Common myeloid progenitor, CD34-positive (primary cell): ENCODE data around the gene KCNJ5.

ENCODE experiments used
- CTCF ChIA-PET: fragments of 350-600 bp; sonication (Branson Sonifier 250); formaldehyde crosslinking; loops from one replicate; lab custom pipeline; 2021; ENCODE audit warnings: antibody characterized with exemption; lab: Charles Lee
- POLR2A ChIA-PET: fragments of 350-600 bp; sonication (Branson Sonifier 250); formaldehyde crosslinking; loops from one replicate; lab custom pipeline; 2021; ENCODE audit warnings: antibody characterized with exemption; lab: Charles Lee
- DNase-seq, 3 donors: peaks; one replicate each; pipeline versions ENCODE4 v3.0.0 to v3.0.0-alpha.2; 2013
- H3K27ac ChIP-seq, 2 experiments: 1 replicate in 1 of 2; 2 replicates in 1 of 2; pipeline ENCODE4 v1.7.0; 2013; ENCODE audit warnings: inconsistent platforms in 2 of 2, low read length in 2 of 2, mild to moderate bottlenecking in 2 of 2, low read depth in 1 of 2, moderate library complexity in 1 of 2; ENCODE audit not compliant: severe bottlenecking in 2 of 2, insufficient read depth in 1 of 2, poor library complexity in 1 of 2
- H3K27me3 ChIP-seq, 5 experiments: replicated peaks in 2 of 5; 1 replicate in 3 of 5; 2 replicates in 2 of 5; pipeline versions ENCODE4 v1.6.1 to v1.7.0; 2013; ENCODE audit warnings: low read length in 4 of 5, mild to moderate bottlenecking in 2 of 5, moderate library complexity in 2 of 5, inconsistent platforms in 1 of 5; ENCODE audit not compliant: insufficient read depth in 5 of 5, control insufficient read depth in 4 of 5
- H3K36me3 ChIP-seq, 4 experiments: 1 replicate in 2 of 4; 2 replicates in 2 of 4; pipeline versions ENCODE4 v1.6.1 to v1.7.0; 2013; ENCODE audit warnings: low read length in 3 of 4, control low read depth in 1 of 4, mild to moderate bottlenecking in 1 of 4; ENCODE audit not compliant: control insufficient read depth in 4 of 4, insufficient read depth in 4 of 4
- H3K4me1 ChIP-seq, 4 experiments: 1 replicate in 3 of 4; 2 replicates in 1 of 4; pipeline versions ENCODE4 v1.6.1 to v1.7.1; 2013; ENCODE audit warnings: low read length in 3 of 4, mild to moderate bottlenecking in 3 of 4, control low read depth in 1 of 4, inconsistent platforms in 1 of 4, moderate library complexity in 1 of 4; ENCODE audit not compliant: control insufficient read depth in 4 of 4, insufficient read depth in 4 of 4; ENCODE audit errors: control extremely low read depth in 1 of 4
- H3K4me3 ChIP-seq, 7 experiments: 1 replicate in 4 of 7; 2 replicates in 3 of 7; pipeline versions ENCODE4 v1.5.1 to v1.7.0; 2013; ENCODE audit warnings: mild to moderate bottlenecking in 7 of 7, low read length in 6 of 7, moderate library complexity in 6 of 7, inconsistent platforms in 2 of 7, low read depth in 2 of 7, control low read depth in 1 of 7; ENCODE audit not compliant: insufficient read depth in 4 of 7, control insufficient read depth in 1 of 7; ENCODE audit errors: extremely low read depth in 1 of 7
- H3K9me3 ChIP-seq, 5 experiments: 1 replicate in 4 of 5; 2 replicates in 1 of 5; pipeline versions ENCODE4 v1.6.1 to v1.7.1; 2013; ENCODE audit warnings: low read length in 4 of 5, mild to moderate bottlenecking in 2 of 5, inconsistent platforms in 1 of 5, low read depth in 1 of 5, moderate library complexity in 1 of 5; ENCODE audit not compliant: control insufficient read depth in 4 of 5, insufficient read depth in 2 of 5; ENCODE audit errors: control extremely low read depth in 1 of 5
- WGBS: methylation state at CpG from one replicate; pipeline ENCODE4 v1.1.5; 2013; ENCODE audit not compliant: insufficient coverage; 5-methylcytosine and 5-hydroxymethylcytosine counted together

Gene KCNJ5

GRCh38 chr11:128860571-128861361 is 30.4 kb upstream of the KCNJ5 start:
- H3K36me3 ChIP-seq, result no peaks in the 10 kb centered on the region
- POLR2A ChIA-PET, result no interaction called here
- H3K4me1 ChIP-seq, result peaks cover 0 to 4% (median 1%) of the 10 kb centered on the region in 4 experiments
- no peak overlapping the region for H3K4me3 ChIP-seq
- CTCF ChIA-PET, result interaction anchor here (0.6 to 2.3 kb wide), 10 partner anchors 10 to 704 kb away, joined by 3 to 16 read pairs (median 4); no protein-coding TSS in a partner anchor
- peak in 1 of 3 donors; percentile 37 for DNase-seq
- peaks cover 0 to 1% (median 0%) of the 10 kb centered on the region in 5 experiments for H3K27me3 ChIP-seq
- WGBS, result 81% methylated on average over 12 of the region's 16 CpGs
- no peaks in the 10 kb centered on the region for H3K9me3 ChIP-seq
- no peak overlapping the region for H3K27ac ChIP-seq

DNA sequence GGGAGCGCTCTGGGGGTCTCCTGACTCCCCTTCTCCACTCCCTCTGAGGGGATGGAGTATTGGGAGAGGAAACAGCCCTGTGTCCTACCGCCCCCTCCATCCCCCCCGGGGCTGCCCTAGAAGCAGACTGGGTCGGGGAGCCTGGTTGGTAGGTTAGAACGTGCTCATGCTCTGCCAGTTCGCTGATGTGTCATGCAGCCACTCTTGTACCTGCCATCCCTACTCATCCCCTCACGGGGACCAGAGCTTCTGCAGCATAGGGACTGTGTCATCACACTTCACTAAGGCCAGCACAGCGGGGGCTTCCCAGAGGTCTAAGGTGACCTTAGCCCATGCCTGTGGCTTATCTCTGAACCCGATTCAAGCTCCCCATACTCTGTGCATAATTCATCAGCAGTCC is 28.8 kb upstream of the KCNJ5 start:
- Histone ChIP-seq H3K4me3 (no peak overlapping the region), H3K9me3 (no peaks in the 10 kb centered on the region), H3K27me3 (peaks cover 0 to 3% (median 0%) of the 10 kb centered on the region in 5 experiments), H3K27ac (no peak overlapping the region), H3K4me1 (peaks cover 0 to 4% (median 1%) of the 10 kb centered on the region in 4 experiments), H3K36me3 (no peaks in the 10 kb centered on the region)
- ChIA-PET POLR2A (no interaction called here), CTCF (interaction anchor here (0.7 to 1.7 kb wide), 4 partner anchors 16 to 51 kb away, joined by 3 to 4 read pairs (median 4); no protein-coding TSS in a partner anchor)
- no peak for DNase-seq
- WGBS, result 90% methylated on average over 8 of the region's 9 CpGs

DNA sequence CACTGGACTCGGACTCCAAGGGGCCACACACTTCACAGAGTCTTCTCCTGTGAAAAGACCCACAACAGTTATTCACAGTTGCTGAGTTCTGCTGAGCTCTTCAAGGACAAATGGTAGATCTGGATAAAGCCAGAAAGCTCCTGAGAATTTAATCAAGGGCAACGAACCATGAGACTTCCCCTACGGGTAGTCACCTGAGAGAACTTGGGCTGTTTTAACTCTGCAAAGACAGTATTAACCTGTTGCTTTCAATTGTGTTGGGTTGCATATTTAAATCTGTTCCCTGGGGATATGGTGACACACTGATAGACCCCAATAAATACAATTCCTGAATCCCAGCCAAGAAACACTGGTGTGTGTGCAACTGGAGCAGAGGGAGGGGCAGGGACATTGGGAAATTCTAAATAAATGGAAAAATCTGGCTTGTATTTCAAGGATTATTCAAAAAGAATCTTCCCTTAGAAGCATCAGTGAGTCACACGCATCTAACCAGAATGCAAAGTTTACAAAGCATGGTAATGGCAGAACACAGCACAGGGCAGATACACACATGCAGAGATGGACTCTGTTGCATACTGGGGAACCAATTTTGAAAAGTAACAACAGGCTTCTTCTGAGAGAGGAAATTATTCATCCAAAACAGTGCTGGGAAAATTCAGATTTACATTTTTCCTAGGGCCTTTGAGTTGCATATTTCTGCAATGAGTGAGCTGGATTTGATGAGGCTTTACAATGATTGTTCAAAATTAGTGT is 28.1 kb upstream of the KCNJ5 start:
- H3K36me3 ChIP-seq, result no peaks in the 10 kb centered on the region
- DNase-seq, result no peak
- WGBS, result 94% methylated on average over 3 of the region's 4 CpGs
- no peaks in the 10 kb centered on the region for H3K9me3 ChIP-seq
- ChIA-PET POLR2A (no interaction called here), CTCF (interaction anchor here (1.4 to 1.7 kb wide), 2 partner anchors 16 to 22 kb away, joined by 3 to 4 read pairs; no protein-coding TSS in a partner anchor)
- peaks cover 0 to 3% (median 0%) of the 10 kb centered on the region in 5 experiments for H3K27me3 ChIP-seq
- no peak overlapping the region for H3K4me3 ChIP-seq
- no peak overlapping the region for H3K27ac ChIP-seq
- H3K4me1 ChIP-seq, result peaks cover 0 to 4% (median 1%) of the 10 kb centered on the region in 4 experiments

DNA sequence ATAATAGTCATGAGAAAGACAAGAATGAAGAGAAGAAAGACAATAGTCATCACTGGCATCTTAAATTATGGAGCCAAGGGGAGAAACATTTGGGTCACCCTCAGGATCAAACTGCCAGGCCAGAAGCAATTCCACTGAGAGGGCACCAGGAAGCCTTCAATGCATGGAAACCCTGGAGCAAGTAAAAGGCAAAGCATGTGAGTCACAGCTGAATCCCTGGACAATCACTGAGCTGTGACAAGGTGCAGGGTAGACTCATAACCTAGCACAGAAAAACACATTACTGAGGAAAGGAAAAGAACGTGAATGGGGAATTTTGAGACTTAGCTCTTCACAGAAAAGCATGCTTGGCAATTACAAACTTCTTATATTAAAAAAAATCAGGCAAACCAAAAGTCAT is 25.7 kb upstream of the KCNJ5 start:
- H3K4me1 ChIP-seq, result no peaks in the 10 kb centered on the region
- H3K9me3 ChIP-seq, result no peaks in the 10 kb centered on the region
- no peak for DNase-seq
- CTCF ChIA-PET, result interaction anchor here (1.0 to 3.1 kb wide), 5 partner anchors 8 to 708 kb away, joined by 3 to 19 read pairs (median 10); no protein-coding TSS in a partner anchor
- POLR2A ChIA-PET, result interaction anchor here (0.6 kb wide), 2 partner anchors 663 to 718 kb away, joined by 3 to 4 read pairs; no protein-coding TSS in a partner anchor
- no CpG with 5 or more reads among the region's 1 CpG for WGBS
- H3K36me3 ChIP-seq, result no peaks in the 10 kb centered on the region
- no peak overlapping the region for H3K4me3 ChIP-seq
- peaks cover 0 to 3% (median 0%) of the 10 kb centered on the region in 5 experiments for H3K27me3 ChIP-seq
- H3K27ac ChIP-seq, result no peak overlapping the region

- ChIA-PET CTCF (interaction anchor here (2.3 to 3.1 kb wide), 2 partner anchors 9 to 16 kb away, joined by 10 to 19 read pairs; no protein-coding TSS in a partner anchor), POLR2A (no interaction called here)
- no peak within 1 kb of the TSS for H3K4me3 ChIP-seq
- H3K27me3 ChIP-seq, result peaks cover 0 to 9% (median 0%) of the 10 kb centered on the region in 5 experiments
- no peaks in the 10 kb centered on the region for H3K4me1 ChIP-seq
- WGBS, result 99% methylated on average over 7 of the region's 8 CpGs
- no peaks in the 10 kb centered on the region for H3K9me3 ChIP-seq
- peak in 2 of 3 donors; percentile 71 to 82 for DNase-seq
- H3K27ac ChIP-seq, result no peak within 1 kb of the TSS
- H3K36me3 ChIP-seq, result no peaks in the 10 kb centered on the region
These were observed 23.9 kb upstream of the KCNJ5 start, which contains the start of gene KCNJ1 for GRCh38 chr11:128867277-128867676. Gene KCNJ1 (minus strand): TSS chr11:128867296. CDS start chr11:128840243, 27,053 bp downstream.

DNA sequence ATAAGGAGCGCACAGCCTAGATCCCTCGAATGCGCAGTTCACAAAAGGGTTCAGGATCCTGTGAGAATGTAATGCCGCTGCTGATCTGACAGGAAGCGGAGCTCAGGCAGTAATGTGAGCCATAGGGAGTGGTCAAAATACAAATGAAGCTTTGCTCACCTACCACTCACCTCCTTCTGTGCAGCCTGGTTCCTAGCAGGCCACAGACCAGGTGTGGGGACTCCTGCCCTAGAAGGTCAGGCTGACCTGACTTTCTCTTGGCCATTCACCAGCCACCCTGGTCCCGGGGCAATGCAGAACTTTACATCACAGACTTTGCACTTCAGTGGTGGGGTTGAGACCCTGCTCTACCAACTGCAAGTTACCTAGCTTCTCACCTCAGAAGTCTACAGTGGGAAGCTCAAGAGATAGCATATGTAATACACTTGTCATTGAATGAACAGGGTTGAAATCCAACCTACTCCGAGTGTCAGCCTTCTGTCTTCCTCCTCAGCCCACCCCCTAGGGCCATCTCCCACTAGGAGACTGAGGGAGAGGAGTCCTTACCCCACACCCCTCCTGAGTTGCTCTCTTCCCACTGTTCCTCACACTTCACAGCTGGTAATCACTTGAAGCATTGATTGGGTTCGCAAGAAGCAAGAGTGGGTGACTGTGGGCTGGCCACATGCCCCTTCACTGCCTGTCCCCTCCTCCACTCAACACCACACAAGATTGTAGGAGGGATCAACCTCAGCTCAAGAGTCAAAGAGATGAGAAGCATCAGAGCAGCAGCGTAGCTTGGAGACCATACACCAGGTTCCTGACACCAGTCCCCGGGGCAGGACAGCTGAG is 22.1 kb upstream of the KCNJ5 start:
- CTCF ChIA-PET, result interaction anchor here (0.6 to 1.8 kb wide), 3 partner anchors 17 to 629 kb away, joined by 3 to 7 read pairs (median 4); no protein-coding TSS in a partner anchor
- peaks cover 0 to 9% (median 0%) of the 10 kb centered on the region in 5 experiments for H3K27me3 ChIP-seq
- no peak overlapping the region for H3K4me3 ChIP-seq
- H3K27ac ChIP-seq, result no peak overlapping the region
- H3K36me3 ChIP-seq, result no peaks in the 10 kb centered on the region
- WGBS, result 98% methylated on average over 7 of the region's 10 CpGs
- no peaks in the 10 kb centered on the region for H3K4me1 ChIP-seq
- DNase-seq, result peak in 2 of 3 donors; percentile 70 to 77
- no peaks in the 10 kb centered on the region for H3K9me3 ChIP-seq
- POLR2A ChIA-PET, result interaction anchor here (0.7 kb wide), 1 partner anchor 24 kb away, joined by 3 read pairs; no protein-coding TSS in a partner anchor
